Measurements from ENCODE around the gene KRCC1. TPM values are rescaled to one million over a fixed set of nuclear protein-coding genes. Genes with fewer than 3 reads are reported as not detected.

KRCC1 gene
- total RNA-seq: 18.7 TPM
- long read RNA-seq, transcript KRCC1-201 (4 exons, 1,753 nt): major isoform, 28 of 31 reads
- long read RNA-seq, partial matches to known transcripts: 0 of 31 reads
- long read RNA-seq, other reads (novel, unspliced or antisense): 3 of 31 reads

- peak; percentile 98 for DNase-seq (ENCODE audit: low spot score)
Observed at GRCh38 chr2:88055371-88056128, at the start of gene KRCC1. Gene KRCC1 (minus strand): TSS chr2:88055783. CDS start chr2:88028563, 27,220 bp downstream.

GRCh38 chr2:88100489-88100858 lies 44.9 kb upstream of the KRCC1 start:
- DNase-seq (ENCODE audit: low spot score): no peak

GRCh38 chr2:88099798-88100488 lies 44.4 kb upstream of the KRCC1 start:
- no peak for DNase-seq (ENCODE audit: low spot score)

- no peak for DNase-seq (ENCODE audit: low spot score)
Observed at GRCh38 chr2:88098558-88098900, 42.9 kb upstream of the KRCC1 start.

- DNase-seq (ENCODE audit: low spot score): no peak
Observed at GRCh38 chr2:88097891-88098557, 42.4 kb upstream of the KRCC1 start.

GRCh38 chr2:88097192-88097591 lies 41.6 kb upstream of the KRCC1 start:
- peak; percentile 9 for DNase-seq (ENCODE audit: low spot score)

- DNase-seq (ENCODE audit: low spot score): no peak
Observed at GRCh38 chr2:88096708-88097107, 41.1 kb upstream of the KRCC1 start.

GRCh38 chr2:88095022-88095421 lies 39.4 kb upstream of the KRCC1 start:
- no peak for DNase-seq (ENCODE audit: low spot score)

GRCh38 chr2:88092773-88093172 lies 37.2 kb upstream of the KRCC1 start:
- no peak for DNase-seq (ENCODE audit: low spot score)

- no peak for DNase-seq (ENCODE audit: low spot score)
Observed at GRCh38 chr2:88091943-88092342, 36.4 kb upstream of the KRCC1 start.

- DNase-seq (ENCODE audit: low spot score): no peak
Observed at GRCh38 chr2:88090446-88091283, 35.1 kb upstream of the KRCC1 start.

- DNase-seq (ENCODE audit: low spot score): no peak
Observed at GRCh38 chr2:88088999-88089398, 33.4 kb upstream of the KRCC1 start.

- DNase-seq (ENCODE audit: low spot score): no peak
Observed at GRCh38 chr2:88087763-88088162, 32.2 kb upstream of the KRCC1 start.

- no peak for DNase-seq (ENCODE audit: low spot score)
Observed at GRCh38 chr2:88087073-88087472, 31.5 kb upstream of the KRCC1 start.

- DNase-seq (ENCODE audit: low spot score): no peak
Observed at GRCh38 chr2:88086401-88086800, 30.8 kb upstream of the KRCC1 start.

GRCh38 chr2:88085602-88086001 lies 30.0 kb upstream of the KRCC1 start:
- DNase-seq (ENCODE audit: low spot score): no peak

GRCh38 chr2:88085099-88085498 lies 29.5 kb upstream of the KRCC1 start:
- DNase-seq (ENCODE audit: low spot score): no peak

- no peak for DNase-seq (ENCODE audit: low spot score)
Observed at GRCh38 chr2:88082781-88083180, 27.2 kb upstream of the KRCC1 start.

- DNase-seq (ENCODE audit: low spot score): no peak
Observed at GRCh38 chr2:88081924-88082608, 26.5 kb upstream of the KRCC1 start.

GRCh38 chr2:88080545-88080944 lies 25.0 kb upstream of the KRCC1 start:
- no peak for DNase-seq (ENCODE audit: low spot score)

Data from mesenteric fat pad (tissue), 1 donor.